ENCODE data around the gene RNU5B-1.
A peak's percentile ranks its signal among the peaks of the same experiment; 100 is the strongest.

- no peak for TF ChIP-seq EZH2 (IDR thresholded peaks at IDR 0.05; ENCODE audit: borderline replicate concordance, insufficient read depth, low read length, poor library complexity, severe bottlenecking)
- TF ChIP-seq SMC3 (conservative IDR thresholded peaks at IDR 0.05; ENCODE audit: poor library complexity), result peak; percentile 99
- no peak for TF ChIP-seq POLR2AphosphoS5 (IDR thresholded peaks at IDR 0.05)
- TF ChIP-seq TAF1 (IDR thresholded peaks at IDR 0.05; ENCODE audit: low read depth), result no peak
- TF ChIP-seq, protein P1, sequence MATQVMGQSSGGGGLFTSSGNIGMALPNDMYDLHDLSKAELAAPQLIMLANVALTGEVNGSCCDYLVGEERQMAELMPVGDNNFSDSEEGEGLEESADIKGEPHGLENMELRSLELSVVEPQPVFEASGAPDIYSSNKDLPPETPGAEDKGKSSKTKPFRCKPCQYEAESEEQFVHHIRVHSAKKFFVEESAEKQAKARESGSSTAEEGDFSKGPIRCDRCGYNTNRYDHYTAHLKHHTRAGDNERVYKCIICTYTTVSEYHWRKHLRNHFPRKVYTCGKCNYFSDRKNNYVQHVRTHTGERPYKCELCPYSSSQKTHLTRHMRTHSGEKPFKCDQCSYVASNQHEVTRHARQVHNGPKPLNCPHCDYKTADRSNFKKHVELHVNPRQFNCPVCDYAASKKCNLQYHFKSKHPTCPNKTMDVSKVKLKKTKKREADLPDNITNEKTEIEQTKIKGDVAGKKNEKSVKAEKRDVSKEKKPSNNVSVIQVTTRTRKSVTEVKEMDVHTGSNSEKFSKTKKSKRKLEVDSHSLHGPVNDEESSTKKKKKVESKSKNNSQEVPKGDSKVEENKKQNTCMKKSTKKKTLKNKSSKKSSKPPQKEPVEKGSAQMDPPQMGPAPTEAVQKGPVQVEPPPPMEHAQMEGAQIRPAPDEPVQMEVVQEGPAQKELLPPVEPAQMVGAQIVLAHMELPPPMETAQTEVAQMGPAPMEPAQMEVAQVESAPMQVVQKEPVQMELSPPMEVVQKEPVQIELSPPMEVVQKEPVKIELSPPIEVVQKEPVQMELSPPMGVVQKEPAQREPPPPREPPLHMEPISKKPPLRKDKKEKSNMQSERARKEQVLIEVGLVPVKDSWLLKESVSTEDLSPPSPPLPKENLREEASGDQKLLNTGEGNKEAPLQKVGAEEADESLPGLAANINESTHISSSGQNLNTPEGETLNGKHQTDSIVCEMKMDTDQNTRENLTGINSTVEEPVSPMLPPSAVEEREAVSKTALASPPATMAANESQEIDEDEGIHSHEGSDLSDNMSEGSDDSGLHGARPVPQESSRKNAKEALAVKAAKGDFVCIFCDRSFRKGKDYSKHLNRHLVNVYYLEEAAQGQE (IDR thresholded peaks at IDR 0.05; ENCODE audit: borderline replicate concordance), result no peak
- no peak for TF ChIP-seq EP300 (conservative IDR thresholded peaks at IDR 0.05; ENCODE audit: poor library complexity, severe bottlenecking)
- TF ChIP-seq, protein P2, sequence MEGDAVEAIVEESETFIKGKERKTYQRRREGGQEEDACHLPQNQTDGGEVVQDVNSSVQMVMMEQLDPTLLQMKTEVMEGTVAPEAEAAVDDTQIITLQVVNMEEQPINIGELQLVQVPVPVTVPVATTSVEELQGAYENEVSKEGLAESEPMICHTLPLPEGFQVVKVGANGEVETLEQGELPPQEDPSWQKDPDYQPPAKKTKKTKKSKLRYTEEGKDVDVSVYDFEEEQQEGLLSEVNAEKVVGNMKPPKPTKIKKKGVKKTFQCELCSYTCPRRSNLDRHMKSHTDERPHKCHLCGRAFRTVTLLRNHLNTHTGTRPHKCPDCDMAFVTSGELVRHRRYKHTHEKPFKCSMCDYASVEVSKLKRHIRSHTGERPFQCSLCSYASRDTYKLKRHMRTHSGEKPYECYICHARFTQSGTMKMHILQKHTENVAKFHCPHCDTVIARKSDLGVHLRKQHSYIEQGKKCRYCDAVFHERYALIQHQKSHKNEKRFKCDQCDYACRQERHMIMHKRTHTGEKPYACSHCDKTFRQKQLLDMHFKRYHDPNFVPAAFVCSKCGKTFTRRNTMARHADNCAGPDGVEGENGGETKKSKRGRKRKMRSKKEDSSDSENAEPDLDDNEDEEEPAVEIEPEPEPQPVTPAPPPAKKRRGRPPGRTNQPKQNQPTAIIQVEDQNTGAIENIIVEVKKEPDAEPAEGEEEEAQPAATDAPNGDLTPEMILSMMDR (IDR thresholded peaks at IDR 0.05; ENCODE audit: poor library complexity, severe bottlenecking), result peak; percentile 99
- peak; percentile 100 for TF ChIP-seq RAD21 (conservative IDR thresholded peaks at IDR 0.05)
- peak; percentile 39 for TF ChIP-seq MXI1 (conservative IDR thresholded peaks at IDR 0.05; ENCODE audit: poor library complexity, severe bottlenecking)
Measured at GRCh38 chr15:65318870-65319356, 14.4 kb downstream of the RNU5B-1 start.
